Globus pallidus (tissue), 1 donor: ENCODE results near the gene IGSF9B.

ENCODE experiments used
- DNase-seq: peaks from one replicate; pipeline ENCODE4 v3.0.0-alpha.2; 2015; ENCODE audit warnings: low spot score

The IGSF9B gene

DNA sequence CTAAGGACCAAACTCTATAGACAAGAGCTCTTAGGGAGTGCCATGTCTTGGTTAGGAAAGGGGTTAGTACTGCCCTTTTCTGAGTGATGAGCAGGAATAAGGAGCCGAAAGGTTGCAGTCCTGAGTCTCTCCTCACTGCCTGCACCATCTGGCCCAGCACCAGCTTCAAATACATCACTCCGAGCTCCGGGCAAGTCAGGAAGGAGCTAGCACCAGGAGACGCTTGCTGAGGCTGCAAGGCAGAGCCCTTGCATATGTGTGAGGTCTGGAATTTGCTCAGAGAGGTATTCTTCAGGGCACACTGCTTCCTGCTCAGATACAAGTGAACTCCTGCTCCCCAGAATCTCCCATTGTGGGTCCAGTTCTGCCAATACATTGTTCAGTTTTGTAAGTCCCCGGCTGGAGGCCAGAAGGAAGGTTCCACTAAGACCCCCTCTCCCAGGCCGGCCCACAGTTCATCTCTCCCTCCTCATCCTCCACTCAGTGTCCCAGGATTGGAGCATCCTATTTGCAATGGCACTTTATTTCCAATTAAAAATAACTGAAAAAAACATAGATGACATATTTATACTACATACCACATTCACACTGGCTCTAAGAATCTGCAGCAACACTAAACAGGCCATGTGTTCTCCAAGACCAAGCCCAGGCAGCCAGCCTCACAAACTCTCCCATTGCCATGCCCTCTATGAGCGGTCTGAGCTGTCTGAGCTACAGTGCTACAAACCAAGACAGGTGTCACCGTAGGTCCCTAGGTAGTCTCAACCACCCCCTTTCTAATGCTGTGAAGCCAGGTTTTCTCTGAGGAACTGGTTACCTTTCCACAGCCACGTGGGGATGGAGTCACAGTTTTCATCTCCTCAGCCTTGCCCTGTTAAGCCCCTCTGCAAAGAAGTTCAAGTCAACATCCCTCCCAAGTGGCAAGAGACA is 56.3 kb downstream of the IGSF9B start:
- DNase-seq: no peak

GRCh38 chr11:133898770-133899115 is 58.0 kb downstream of the IGSF9B start:
- no peak for DNase-seq

GRCh38 chr11:133898031-133898769 is 58.6 kb downstream of the IGSF9B start:
- no peak for DNase-seq

- no peak for DNase-seq
Observed at GRCh38 chr11:133897331-133897650, 59.5 kb downstream of the IGSF9B start.

GRCh38 chr11:133896642-133897330 is 60.0 kb downstream of the IGSF9B start:
- DNase-seq: no peak

GRCh38 chr11:133896028-133896427 is 60.7 kb downstream of the IGSF9B start:
- no peak for DNase-seq

- no peak for DNase-seq
Observed at GRCh38 chr11:133895551-133895950, 61.2 kb downstream of the IGSF9B start.

GRCh38 chr11:133895061-133895479 is 61.7 kb downstream of the IGSF9B start:
- DNase-seq: no peak

GRCh38 chr11:133893381-133893780 is 63.4 kb downstream of the IGSF9B start:
- DNase-seq: no peak

- DNase-seq: no peak
Observed at GRCh38 chr11:133892584-133893380, 64.0 kb downstream of the IGSF9B start.

- DNase-seq: no peak
Observed at GRCh38 chr11:133892126-133892525, 64.6 kb downstream of the IGSF9B start.

- DNase-seq: no peak
Observed at GRCh38 chr11:133889893-133890292, 66.9 kb downstream of the IGSF9B start.

GRCh38 chr11:133889188-133889587 is 67.6 kb downstream of the IGSF9B start:
- no peak for DNase-seq

GRCh38 chr11:133887692-133888332 is 69.0 kb downstream of the IGSF9B start:
- no peak for DNase-seq

DNA sequence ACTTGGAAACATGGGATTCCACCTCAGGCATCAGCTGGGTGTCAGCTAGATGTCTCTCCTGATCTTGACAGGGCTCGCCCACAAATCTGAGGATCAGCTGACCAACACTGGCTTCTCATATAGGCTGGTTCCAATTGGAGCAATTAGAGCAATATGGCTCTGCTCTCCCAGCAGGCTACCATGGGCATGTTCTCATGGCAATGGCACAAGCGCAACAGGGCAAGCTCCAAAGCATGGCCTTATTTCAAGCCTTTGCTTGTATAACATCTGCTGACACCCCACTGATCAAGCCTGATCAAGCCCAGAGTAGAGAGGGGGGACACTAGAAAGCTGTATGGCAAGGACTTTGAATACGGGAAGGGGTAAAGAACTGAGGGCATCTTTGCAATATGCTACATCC is 70.7 kb downstream of the IGSF9B start:
- DNase-seq: no peak

GRCh38 chr11:133872160-133872559 is 84.6 kb downstream of the IGSF9B start:
- DNase-seq: no peak

DNA sequence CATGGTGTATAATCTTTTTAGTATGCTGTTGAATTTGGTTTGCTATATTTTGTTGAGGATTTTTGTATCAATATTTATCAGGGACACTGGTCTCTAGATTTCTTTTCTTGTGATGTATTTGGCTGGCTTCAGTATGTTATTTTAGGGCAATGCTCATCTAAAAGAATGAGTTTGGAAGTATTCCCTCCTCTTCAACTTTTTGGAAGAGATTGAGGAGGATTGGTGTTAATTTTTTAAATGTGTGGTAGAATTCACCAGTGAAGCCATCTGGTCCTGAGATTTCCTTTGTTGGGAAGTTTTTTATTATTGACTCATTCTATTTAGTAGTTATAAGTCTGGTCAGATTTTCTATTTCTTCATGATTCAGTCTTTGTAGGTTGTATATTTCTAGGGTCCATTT is 89.3 kb downstream of the IGSF9B start:
- no peak for DNase-seq

GRCh38 chr11:133865466-133865865 is 91.3 kb downstream of the IGSF9B start:
- DNase-seq: no peak

- no peak for DNase-seq
Observed at GRCh38 chr11:133864756-133865155, 92.0 kb downstream of the IGSF9B start.

DNA sequence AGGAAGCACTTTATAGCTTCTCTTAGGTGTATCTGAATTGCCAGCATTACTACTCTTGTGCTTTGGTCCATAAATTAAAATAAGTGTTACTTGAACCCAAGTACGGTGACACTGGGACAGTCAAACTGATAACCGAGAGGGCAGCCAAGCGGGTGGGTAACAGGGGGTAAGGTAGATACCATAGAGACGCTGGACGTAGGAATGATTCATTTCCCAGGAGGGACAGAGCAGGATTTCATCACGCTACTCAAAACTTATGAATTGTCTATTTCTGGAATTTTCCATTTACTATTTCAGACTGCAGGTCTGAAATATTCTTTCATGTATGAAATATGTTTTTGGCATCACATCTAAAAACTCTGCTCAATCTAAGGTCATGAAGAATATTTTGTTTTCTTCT is 96.6 kb downstream of the IGSF9B start:
- DNase-seq: no peak
